GM10266 (cell line): Measurements from ENCODE around the gene XRCC1.
"Not testable (repeated sequence)": the region's sequence is repeated elsewhere in the genome, so short reads cannot be mapped to it uniquely, and the experiment has no call there.

ENCODE experiments used
- DNase-seq: peaks from one replicate; pipeline ENCODE4 v3.0.0; 2012; ENCODE audit errors: extremely low spot score
- CTCF ChIP-seq: IDR thresholded peaks from 2 replicates; pipeline ENCODE4 v1.5.1; 2012; ENCODE audit warnings: mild to moderate bottlenecking, low read depth; ENCODE audit not compliant: control insufficient read depth, insufficient read depth; ENCODE audit errors: missing control alignments

Gene XRCC1

GRCh38 chr19:43527860-43528622 lies 47.3 kb downstream of the XRCC1 start:
- DNase-seq: no peak
- TF ChIP-seq CTCF: no peak

- no peak for TF ChIP-seq CTCF
- peak; percentile 86 for DNase-seq
Observed at GRCh38 chr19:43526884-43527859, 48.2 kb downstream of the XRCC1 start, which contains the start of gene ETHE1. TSS of gene ETHE1 (minus strand) at chr19:43527201. CDS start at chr19:43527177, 24 bp downstream.

- DNase-seq: no peak
- no peak for TF ChIP-seq CTCF
Observed at GRCh38 chr19:43525836-43526771, 49.2 kb downstream of the XRCC1 start.

GRCh38 chr19:43524922-43525835 lies 50.1 kb downstream of the XRCC1 start:
- peak; percentile 68 for DNase-seq
- TF ChIP-seq CTCF: no peak

- not testable (repeated sequence) for DNase-seq
Observed at GRCh38 chr19:43523696-43524095, 51.6 kb downstream of the XRCC1 start.

GRCh38 chr19:43522929-43523328 lies 52.4 kb downstream of the XRCC1 start:
- TF ChIP-seq CTCF: no peak
- DNase-seq: no peak
